ENCODE results near the gene HOTAIR.

Gene HOTAIR

GRCh38 chr12:53939141-53940108 is 35.3 kb downstream of the HOTAIR start:
- no peak for DNase-seq

DNA sequence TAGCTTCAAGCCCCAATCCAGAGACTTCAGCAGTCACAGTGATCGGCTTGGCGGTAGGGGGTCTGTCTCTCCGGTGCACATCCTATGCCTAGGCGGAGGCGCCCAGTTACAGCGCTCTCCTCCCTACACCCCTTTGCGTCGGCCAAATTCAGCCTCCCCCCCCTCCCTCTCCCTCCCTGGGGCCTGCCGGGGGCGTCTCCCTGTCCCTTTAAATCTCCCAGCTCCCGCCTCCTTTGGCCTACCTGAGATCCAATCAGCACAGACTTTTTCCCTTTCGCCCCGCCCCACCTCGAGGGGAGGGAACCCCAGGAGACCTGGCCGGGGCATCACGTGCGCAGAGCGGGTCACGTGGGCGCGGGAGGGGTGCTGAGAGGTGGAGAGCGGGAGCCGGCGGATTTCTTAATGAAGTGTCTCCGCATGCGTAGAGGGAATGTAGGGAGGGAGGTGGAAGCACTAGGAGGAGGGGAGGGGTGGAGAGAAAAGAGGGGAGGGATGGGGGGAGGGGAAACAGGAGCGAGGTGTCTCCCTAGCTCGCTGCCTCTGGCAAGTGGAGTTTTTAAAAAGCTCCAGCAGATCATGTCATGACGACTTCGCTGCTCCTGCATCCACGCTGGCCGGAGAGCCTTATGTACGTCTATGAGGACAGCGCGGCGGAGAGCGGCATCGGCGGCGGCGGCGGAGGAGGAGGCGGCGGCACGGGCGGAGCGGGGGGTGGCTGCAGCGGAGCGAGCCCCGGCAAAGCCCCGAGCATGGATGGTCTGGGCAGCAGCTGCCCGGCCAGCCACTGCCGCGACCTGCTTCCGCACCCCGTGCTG is 36.2 kb downstream of the HOTAIR start, which contains the start of gene HOXC13:
Gene HOXC13 (plus strand): TSS at position 506 of the 815 bp plus-strand sequence. CDS start 76 bp downstream, at position 582.
- DNase-seq: no peak

GRCh38 chr12:53937596-53938325 is 37.0 kb downstream of the HOTAIR start:
- DNase-seq: no peak

DNA sequence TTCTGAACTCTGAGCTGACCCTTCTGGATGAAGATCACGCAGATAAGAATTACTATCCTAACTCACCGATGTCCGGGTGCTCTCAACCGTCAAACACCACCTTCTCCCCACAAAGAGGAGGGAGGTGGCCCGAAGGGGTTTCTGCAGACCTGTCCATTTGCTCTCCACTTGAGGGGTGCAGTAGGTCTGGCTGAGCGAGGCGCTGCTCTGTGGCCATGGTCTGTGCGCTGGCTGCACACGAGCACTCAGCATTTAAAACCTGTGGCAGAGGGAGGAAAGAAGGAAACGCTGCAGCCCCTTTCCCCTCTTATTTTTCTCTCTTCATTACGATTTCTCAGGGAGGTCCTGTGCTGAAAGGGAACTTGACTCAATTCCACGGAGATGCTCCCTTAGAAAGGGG is 37.7 kb downstream of the HOTAIR start:
- DNase-seq: no peak

DNA sequence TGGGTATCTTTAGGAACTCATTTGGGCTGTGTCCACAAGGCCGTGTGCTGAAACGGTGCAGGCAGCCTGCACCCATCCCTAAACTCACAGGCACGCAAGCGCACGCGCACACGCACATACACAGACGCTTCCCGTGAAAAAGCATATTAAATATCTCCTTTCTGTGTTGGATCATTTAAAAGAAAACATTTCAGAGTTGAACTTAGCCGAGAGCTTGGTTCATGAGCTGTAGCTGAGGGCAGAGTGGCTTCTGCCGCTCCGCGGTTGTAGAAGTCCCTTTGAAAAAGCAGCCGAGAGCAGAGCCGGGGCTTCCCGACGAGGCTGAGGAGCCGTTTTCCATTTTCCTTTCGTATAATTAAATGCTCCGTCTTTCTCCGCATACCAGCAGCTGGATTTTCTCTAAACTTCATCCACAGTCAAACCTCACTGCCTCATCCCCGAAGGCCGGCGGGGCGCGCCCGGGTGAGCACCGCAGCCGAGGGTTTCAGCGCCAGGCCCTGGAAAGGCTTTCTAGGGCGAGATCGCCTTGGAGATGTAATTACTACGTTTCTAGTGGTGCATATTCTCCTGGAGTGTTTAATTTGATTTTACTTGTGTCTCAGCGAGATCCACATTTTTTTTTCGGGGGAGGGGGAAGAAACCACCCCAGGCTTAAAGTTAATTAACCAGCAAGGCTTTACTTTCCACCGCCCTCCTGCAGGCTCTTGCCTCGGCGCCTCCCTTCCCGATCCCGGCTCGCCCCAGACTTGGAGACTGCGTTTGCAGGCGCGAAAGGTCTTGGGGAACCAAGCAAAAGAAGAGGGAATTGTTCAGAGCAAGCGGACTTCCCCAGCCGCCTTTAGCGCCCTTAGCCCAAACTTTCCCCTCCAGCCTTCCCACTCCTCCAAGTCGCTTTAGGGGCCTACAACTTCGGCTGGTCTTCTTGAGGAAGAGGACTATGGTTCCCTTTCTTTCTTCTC is 39.1 kb downstream of the HOTAIR start:
- no peak for DNase-seq

DNA sequence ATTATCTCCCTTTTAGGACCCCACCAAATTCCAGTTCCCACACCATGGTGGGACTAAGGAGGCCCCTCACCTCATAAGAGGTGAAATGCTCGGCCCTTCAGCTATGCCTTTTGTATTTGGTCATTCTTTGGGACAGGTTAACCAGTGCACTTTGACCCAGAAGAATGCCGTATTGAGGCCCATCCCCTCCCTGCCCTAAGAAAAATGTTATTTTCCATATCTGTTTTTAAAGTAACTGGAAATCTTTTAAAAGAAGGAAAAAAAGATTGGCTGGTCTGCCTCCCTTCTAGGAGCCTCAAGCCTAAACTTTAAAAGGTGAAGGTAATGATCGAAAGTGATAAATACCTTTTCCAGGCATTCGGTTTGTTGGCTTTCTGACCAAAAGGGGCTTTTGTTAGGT is 41.8 kb downstream of the HOTAIR start:
- no peak for DNase-seq

- DNase-seq: no peak
Observed at GRCh38 chr12:53931844-53932581, 42.7 kb downstream of the HOTAIR start.

DNA sequence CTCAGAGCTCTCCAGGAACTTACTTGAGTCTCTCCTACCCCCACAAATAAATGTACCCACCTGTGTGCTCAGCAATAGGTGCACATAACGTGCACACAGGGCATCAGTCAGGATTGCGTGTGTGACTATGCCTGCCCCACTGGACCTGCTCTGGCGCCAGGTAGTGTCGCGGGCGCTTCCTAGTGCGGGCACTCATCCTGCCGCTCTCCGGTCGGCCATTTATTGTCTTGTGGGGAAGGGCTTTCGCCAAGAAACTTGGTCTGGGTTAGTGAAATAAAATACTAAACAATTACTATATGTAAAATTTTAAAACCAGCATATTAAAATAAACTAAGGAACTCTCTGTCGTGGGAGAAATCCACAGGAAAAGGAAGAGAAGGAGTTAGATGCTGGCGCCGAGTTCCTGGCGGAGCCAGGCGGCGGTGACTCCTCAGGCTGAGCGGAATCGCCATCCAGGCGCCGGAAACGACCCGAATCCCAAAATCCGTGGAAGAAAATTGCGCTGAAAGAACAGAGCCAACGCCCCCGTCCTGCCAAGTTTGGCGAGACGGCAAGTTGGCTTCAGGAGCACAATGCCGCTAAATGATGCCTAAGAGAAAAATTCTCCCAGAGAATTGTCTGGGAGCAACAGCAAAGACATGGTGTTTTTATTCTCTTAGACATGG is 44.0 kb downstream of the HOTAIR start:
- DNase-seq: no peak

GRCh38 chr12:53929527-53929926 is 45.2 kb downstream of the HOTAIR start:
- DNase-seq: no peak

GRCh38 chr12:53928054-53928835 is 46.5 kb downstream of the HOTAIR start:
- DNase-seq: no peak

GRCh38 chr12:53927220-53928029 is 47.3 kb downstream of the HOTAIR start:
- DNase-seq: no peak

GRCh38 chr12:53924521-53925405 is 50.0 kb downstream of the HOTAIR start:
- no peak for DNase-seq

GRCh38 chr12:53916788-53917655 is 57.7 kb downstream of the HOTAIR start:
- no peak for DNase-seq
